CD4-positive, alpha-beta T cell treated with Interleukin-17A for 4 hours (primary cell): Measurements from ENCODE around the gene AK4.

ENCODE experiments used
- DNase-seq: peaks from one replicate; pipeline ENCODE4 v3.0.0-alpha.2; 2020; ENCODE audit warnings: mixed read lengths

The AK4 gene

GRCh38 chr1:65254320-65255034 lies 106.5 kb downstream of the AK4 start:
- peak; percentile 91 for DNase-seq

- peak; percentile 5 for DNase-seq
Measured at GRCh38 chr1:65255035-65255655, 107.1 kb downstream of the AK4 start.

GRCh38 chr1:65255656-65256050 lies 107.7 kb downstream of the AK4 start:
- DNase-seq, result no peak

- no peak for DNase-seq
Measured at GRCh38 chr1:65256860-65257708, 109.1 kb downstream of the AK4 start.

- no peak for DNase-seq
Measured at GRCh38 chr1:65258106-65258505, 110.1 kb downstream of the AK4 start.

- DNase-seq, result no peak
Measured at GRCh38 chr1:65259816-65260215, 111.8 kb downstream of the AK4 start.

GRCh38 chr1:65260851-65261473 lies 113.0 kb downstream of the AK4 start:
- DNase-seq, result no peak

- no peak for DNase-seq
Measured at GRCh38 chr1:65263286-65263685, 115.3 kb downstream of the AK4 start.

GRCh38 chr1:65264197-65264929 lies 116.4 kb downstream of the AK4 start:
- DNase-seq, result no peak

GRCh38 chr1:65265296-65265650 lies 117.3 kb downstream of the AK4 start:
- no peak for DNase-seq

- DNase-seq, result peak; percentile 49
Measured at GRCh38 chr1:65265651-65266351, 117.8 kb downstream of the AK4 start.

- no peak for DNase-seq
Measured at GRCh38 chr1:65266476-65266875, 118.5 kb downstream of the AK4 start.

GRCh38 chr1:65267271-65267670 lies 119.3 kb downstream of the AK4 start:
- no peak for DNase-seq

GRCh38 chr1:65267683-65268082 lies 119.7 kb downstream of the AK4 start:
- DNase-seq, result no peak

GRCh38 chr1:65269612-65270011 lies 121.6 kb downstream of the AK4 start:
- no peak for DNase-seq

- DNase-seq, result no peak
Measured at GRCh38 chr1:65276197-65276939, 128.4 kb downstream of the AK4 start.

GRCh38 chr1:65277605-65278347 lies 129.8 kb downstream of the AK4 start:
- DNase-seq, result no peak

GRCh38 chr1:65278376-65279069 lies 130.5 kb downstream of the AK4 start:
- DNase-seq, result no peak

- no peak for DNase-seq
Measured at GRCh38 chr1:65279070-65279779, 131.2 kb downstream of the AK4 start.
